K562 (cell line): ENCODE results near the gene SNRNP200. TPM values are rescaled to one million over a fixed set of nuclear protein-coding genes. Genes with fewer than 3 reads are reported as not detected.

Source experiments
- ATAC-seq: fragments of 200-7000 bp; cut with Tn5 transposase; 3 replicates; pipeline ENCODE4 v1.9.1; 2020; ENCODE audit warnings: moderate library complexity
- BruUV-seq: library from RNA; stranded (reverse); fragments of 400-500 nt; replicated peaks from 2 replicates; lab custom pipeline; 2021; lab: Mats Ljungman, UMichigan
- CTCF ChIA-PET: fragments of 300-600 bp; formaldehyde crosslinking; extraction: SDS; loops from one replicate; lab custom pipeline; 2021; ENCODE audit warnings: low intra/inter-chr PET ratio; lab: Yijun Ruan, JAX
- POLR2A ChIA-PET: fragments of 300-600, 350-650 bp; sonication (Branson Sonifier 250); formaldehyde crosslinking; extraction: SDS; loops from one replicate; lab custom pipeline; 2021; ENCODE audit warnings: antibody characterized with exemption, inconsistent platforms; lab: Yijun Ruan, JAX
- DNase-seq, 4 experiments: peaks; one replicate each; pipeline versions ENCODE4 v3.0.0 to v3.0.0-alpha.2; 2011 to 2018; ENCODE audit warnings: low spot score in 3 of 4, mixed read lengths in 3 of 4; ENCODE audit errors: extremely low read depth in 1 of 4
- FAIRE-seq: peaks from 2 replicates; lab custom pipeline; 2011; peaks lifted over from hg19 to GRCh38; lab: Jason Lieb, UNC
- H2AFZ ChIP-seq: 2 replicates; pipeline ENCODE4 v1.6.0; 2011; ENCODE audit warnings: low read depth, low read length, control low read depth, inconsistent platforms
- H3K27ac ChIP-seq: fragments of 200-600 bp; 3 replicates; pipeline ENCODE4 v1.8.0; 2011; ENCODE audit warnings: low read depth, mild to moderate bottlenecking, control low read depth, inconsistent platforms, low read length, moderate library complexity, mixed read lengths; ENCODE audit errors: extremely low read depth
- H3K27me3 ChIP-seq, 2 experiments: fragments of 300-600 bp in 1 of 2; 2 replicates in 1 of 2; 3 replicates in 1 of 2; pipeline versions ENCODE4 v1.6.0 to v1.8.0; 2011; ENCODE audit warnings: inconsistent platforms in 2 of 2, low read length in 2 of 2, mild to moderate bottlenecking in 1 of 2, mixed read lengths in 1 of 2, moderate library complexity in 1 of 2; ENCODE audit not compliant: control insufficient read depth in 2 of 2, insufficient read depth in 2 of 2
- H3K36me3 ChIP-seq: fragments of 300-600 bp; 3 replicates; pipeline ENCODE4 v1.8.0; 2011; ENCODE audit warnings: mild to moderate bottlenecking, low read length, inconsistent platforms; ENCODE audit not compliant: control insufficient read depth, insufficient read depth
- H3K4me1 ChIP-seq, 2 experiments: fragments of 200-600 bp in 1 of 2; replicated peaks in 1 of 2; 2 replicates in 1 of 2; 3 replicates in 1 of 2; pipeline versions ENCODE4 v1.5.1 to v1.8.0; 2011; ENCODE audit warnings: inconsistent platforms in 2 of 2, low read length in 2 of 2, mild to moderate bottlenecking in 1 of 2, mixed read lengths in 1 of 2, moderate library complexity in 1 of 2; ENCODE audit not compliant: control insufficient read depth in 2 of 2, insufficient read depth in 2 of 2
- H3K4me2 ChIP-seq: 2 replicates; pipeline ENCODE4 v1.6.1; 2011; ENCODE audit warnings: low read length, control low read depth, inconsistent platforms, mixed read lengths; ENCODE audit not compliant: insufficient read depth
- H3K4me3 ChIP-seq: fragments of 200-600 bp; sonication (generic), shearing (Covaris generic); 2 replicates; pipeline ENCODE4 v1.5.1; 2016; ENCODE audit warnings: control low read depth, inconsistent platforms
- H3K79me2 ChIP-seq: fragments of 200-600 bp; 3 replicates; pipeline ENCODE4 v1.8.0; 2011; ENCODE audit warnings: low read length, inconsistent platforms; ENCODE audit not compliant: control insufficient read depth, insufficient read depth
- H3K9ac ChIP-seq, 2 experiments: 2 replicates each; pipeline versions ENCODE4 v1.6.0 to v1.6.1; 2011; ENCODE audit warnings: low read depth in 2 of 2, low read length in 2 of 2, control low read depth in 1 of 2, inconsistent platforms in 1 of 2, mild to moderate bottlenecking in 1 of 2, mixed read lengths in 1 of 2; ENCODE audit not compliant: insufficient read depth in 1 of 2
- H3K9me1 ChIP-seq: one replicate; pipeline ENCODE4 v1.6.0; 2011; ENCODE audit warnings: inconsistent platforms, mild to moderate bottlenecking, low read length, moderate library complexity; ENCODE audit not compliant: control insufficient read depth, insufficient read depth
- H3K9me3 ChIP-seq: replicated peaks from 2 replicates; pipeline ENCODE4 v1.5.1; 2011; ENCODE audit warnings: low read depth, low read length, inconsistent platforms; ENCODE audit not compliant: control insufficient read depth, insufficient read depth
- H4K20me1 ChIP-seq: replicated peaks from 2 replicates; pipeline ENCODE4 v1.6.1; 2011; ENCODE audit warnings: low read length, inconsistent platforms, mixed read lengths; ENCODE audit not compliant: control insufficient read depth, insufficient read depth
- MEF2D ChIP-seq: conservative IDR thresholded peaks from 2 replicates; pipeline ENCODE4 v1.6.1; 2016; ENCODE audit warnings: low read depth, missing genetic modification characterization, missing compliant biosample characterization
- NR2C1 ChIP-seq, 2 experiments: fragments of 450-650 bp; IDR thresholded peaks; 2 replicates each; pipeline ENCODE4 v1.6.1; 2017; ENCODE audit warnings: mild to moderate bottlenecking in 2 of 2, antibody characterized with exemption in 1 of 2, inconsistent platforms in 1 of 2, missing compliant biosample characterization in 1 of 2, missing genetic modification characterization in 1 of 2
- PHF20 ChIP-seq: fragments of 450-650 bp; IDR thresholded peaks from 2 replicates; pipeline ENCODE4 v1.6.1; 2018; ENCODE audit not compliant: partially characterized antibody
- RFX1 ChIP-seq: fragments of 450-650 bp; IDR thresholded peaks from 2 replicates; pipeline ENCODE4 v1.6.1; 2016; ENCODE audit warnings: mild to moderate bottlenecking, moderate library complexity
- ZNF311 ChIP-seq: fragments of 250-450 bp; sonication (Bioruptor Pico); IDR thresholded peaks from 2 replicates; pipeline ENCODE4 v1.4.0; 2020; ENCODE audit warnings: mild to moderate bottlenecking, moderate library complexity
- WGBS: fragments of 100-300 bp; shearing (Covaris generic); methylation state at CpG from one replicate; pipeline ENCODE4 v1.1.6; 2016; ENCODE audit warnings: low coverage, mixed read lengths; ENCODE audit not compliant: insufficient coverage; ENCODE audit errors: missing lambda C conversion rate; 5-methylcytosine and 5-hydroxymethylcytosine counted together
- in situ Hi-C: fragments of 300-500 bp; cut with MboI; formaldehyde crosslinking; loops from 4 replicates; pipeline ENCODE4 v1.15.0; 2018; ENCODE audit warnings: inconsistent platforms, mixed read lengths
- intact Hi-C: fragments of 100-400 bp; cut with micrococcal nuclease; formaldehyde crosslinking; loops from 2 replicates; pipeline ENCODE4 v1.14.2; 2022
- polyA plus RNA-seq, 8 experiments: library from polyadenylated mRNA; depleted of rRNA in 4 of 8; stranded (reverse) in 5 of 8; unstranded in 3 of 8; fragments of >200 nt; fragmentation: Nextera tagmentation in 2 of 8; fragmentation: Illumina TruSeq in 1 of 8; extraction: Ambion mirVana in 2 of 8; extraction: Trizol in 1 of 8; gene quantifications; 2 replicates each; pipeline versions ENCODE4 v1.2.1 to v1.2.3, GENCODE V29; 2011 to 2014; ENCODE audit warnings: inconsistent platforms in 1 of 8, missing spikeins in 1 of 8
- total RNA-seq, 7 experiments: library from RNA; depleted of rRNA in 6 of 7; stranded (reverse); fragments of >200 nt in 6 of 7; fragmentation: Illumina TruSeq in 2 of 7; extraction: Trizol in 2 of 7; gene quantifications; 2 replicates each; pipeline versions ENCODE4 v1.2.1 to v1.2.3, GENCODE V29; 2011 to 2021; ENCODE audit warnings: low replicate concordance in 1 of 7
- TF ChIP-seq, protein P1 (sequence below), 3 experiments: fragments of 200-800 bp in 1 of 3; fragments of 250-450 bp in 1 of 3; fragments of 450-650 bp in 1 of 3; sonication (Bioruptor Pico) in 1 of 3; sonication (Bioruptor generic) in 1 of 3; formaldehyde crosslinking in 1 of 3; IDR thresholded peaks; 2 replicates each; pipeline versions ENCODE4 v1.6.1 to v1.8.0; 2016 to 2022; ENCODE audit warnings: mild to moderate bottlenecking in 2 of 3, missing genetic modification characterization in 2 of 3, missing compliant biosample characterization in 1 of 3, moderate library complexity in 1 of 3
- TF ChIP-seq, protein P2 (sequence below): IDR thresholded peaks from 2 replicates; pipeline ENCODE4 v1.6.1; 2016; ENCODE audit warnings: missing genetic modification characterization, missing compliant biosample characterization
- TF ChIP-seq, protein P3 (sequence below): fragments of 450-650 bp; formaldehyde crosslinking; IDR thresholded peaks from 2 replicates; pipeline ENCODE4 v1.4.0; 2020; ENCODE audit warnings: mild to moderate bottlenecking, mixed read lengths
- TF ChIP-seq, protein P4 (sequence below): fragments of 450-650 bp; IDR thresholded peaks from 2 replicates; pipeline ENCODE4 v1.6.1; 2017; ENCODE audit warnings: antibody characterized with exemption, mild to moderate bottlenecking

Gene SNRNP200
- total and polyA plus RNA-seq, 9 of the 15 experiments (the other 6 are each of a cell fraction or from before 2014, with no cell fraction given), result 76.1 to 231 (median 155) TPM

DNA sequence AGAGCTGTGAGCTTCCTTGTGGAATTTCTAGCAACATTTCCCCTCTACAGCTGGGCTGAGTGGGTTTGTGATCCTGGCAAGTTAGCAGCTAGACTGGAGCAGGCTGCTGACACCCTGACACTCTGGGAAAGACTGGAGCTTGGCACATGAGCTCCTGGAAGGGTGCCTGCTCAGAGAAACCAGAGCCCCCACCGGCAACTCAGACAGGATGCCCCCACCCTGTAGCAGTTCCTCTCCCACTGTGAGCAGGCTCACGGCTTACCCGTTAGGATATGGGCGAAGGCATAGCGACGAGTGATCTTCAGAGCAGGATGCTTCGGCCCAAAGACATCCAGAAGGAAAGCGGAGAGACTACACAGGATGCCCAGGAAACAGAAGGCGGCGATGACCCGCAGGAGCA is 50.8 kb downstream of the SNRNP200 start (continued):
- TF ChIP-seq, protein P1, sequence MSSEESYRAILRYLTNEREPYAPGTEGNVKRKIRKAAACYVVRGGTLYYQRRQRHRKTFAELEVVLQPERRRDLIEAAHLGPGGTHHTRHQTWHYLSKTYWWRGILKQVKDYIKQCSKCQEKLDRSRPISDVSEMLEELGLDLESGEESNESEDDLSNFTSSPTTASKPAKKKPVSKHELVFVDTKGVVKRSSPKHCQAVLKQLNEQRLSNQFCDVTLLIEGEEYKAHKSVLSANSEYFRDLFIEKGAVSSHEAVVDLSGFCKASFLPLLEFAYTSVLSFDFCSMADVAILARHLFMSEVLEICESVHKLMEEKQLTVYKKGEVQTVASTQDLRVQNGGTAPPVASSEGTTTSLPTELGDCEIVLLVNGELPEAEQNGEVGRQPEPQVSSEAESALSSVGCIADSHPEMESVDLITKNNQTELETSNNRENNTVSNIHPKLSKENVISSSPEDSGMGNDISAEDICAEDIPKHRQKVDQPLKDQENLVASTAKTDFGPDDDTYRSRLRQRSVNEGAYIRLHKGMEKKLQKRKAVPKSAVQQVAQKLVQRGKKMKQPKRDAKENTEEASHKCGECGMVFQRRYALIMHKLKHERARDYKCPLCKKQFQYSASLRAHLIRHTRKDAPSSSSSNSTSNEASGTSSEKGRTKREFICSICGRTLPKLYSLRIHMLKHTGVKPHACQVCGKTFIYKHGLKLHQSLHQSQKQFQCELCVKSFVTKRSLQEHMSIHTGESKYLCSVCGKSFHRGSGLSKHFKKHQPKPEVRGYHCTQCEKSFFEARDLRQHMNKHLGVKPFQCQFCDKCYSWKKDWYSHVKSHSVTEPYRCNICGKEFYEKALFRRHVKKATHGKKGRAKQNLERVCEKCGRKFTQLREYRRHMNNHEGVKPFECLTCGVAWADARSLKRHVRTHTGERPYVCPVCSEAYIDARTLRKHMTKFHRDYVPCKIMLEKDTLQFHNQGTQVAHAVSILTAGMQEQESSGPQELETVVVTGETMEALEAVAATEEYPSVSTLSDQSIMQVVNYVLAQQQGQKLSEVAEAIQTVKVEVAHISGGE (CRISPR knock-in tag; IDR thresholded peaks at IDR 0.05), result no peak
- no peak for TF ChIP-seq RFX1
- no peak for TF ChIP-seq MEF2D

DNA sequence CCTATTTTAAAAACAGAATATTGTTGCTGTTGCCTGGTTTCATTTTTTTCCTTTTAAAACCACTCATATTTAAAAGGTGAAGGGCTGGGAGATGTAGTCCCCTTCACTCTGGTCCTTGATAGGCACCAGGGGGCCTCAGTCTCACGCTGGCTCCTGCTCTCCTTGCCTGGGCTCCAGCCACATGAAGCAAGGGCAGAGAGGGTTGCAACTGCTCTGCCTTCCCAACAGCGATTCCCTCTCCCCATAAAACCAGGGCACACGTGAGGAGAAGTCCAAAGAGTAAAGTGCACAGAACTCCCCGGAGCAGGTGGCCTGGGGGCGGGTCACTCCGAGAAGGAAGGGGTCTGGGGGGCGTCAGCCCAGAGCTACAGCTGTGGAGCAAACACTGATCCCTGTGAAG is 52.3 kb downstream of the SNRNP200 start:
- H3K27me3 ChIP-seq, result no peaks in the 10 kb centered on the region
- no peaks in the 10 kb centered on the region for H3K9me1 ChIP-seq
- intact Hi-C loops, result no loop called here
- H4K20me1 ChIP-seq, result no peaks in the 10 kb centered on the region
- no peak overlapping the region for H3K9ac ChIP-seq
- H3K4me2 ChIP-seq, result no peak overlapping the region
- POLR2A ChIA-PET, result interaction anchor here (0.6 kb wide), 1 partner anchor 14 kb away, joined by 3 read pairs; no protein-coding TSS in a partner anchor
- no peaks in the 10 kb centered on the region; the same call in 2 of the 3 replicates for H3K79me2 ChIP-seq
- CTCF ChIA-PET, result interaction anchor here (1.1 kb wide), 1 partner anchor 255 kb away, joined by 3 read pairs; no protein-coding TSS in a partner anchor
- H3K9me3 ChIP-seq, result no peaks in the 10 kb centered on the region
- H3K36me3 ChIP-seq, result peaks cover 49% of the 10 kb centered on the region; the same call in 2 of the 3 replicates
- no peak overlapping the region for H3K4me3 ChIP-seq
- ATAC-seq (no peak), FAIRE-seq (no peak), DNase-seq (no peak)
- no TSS peak for BruUV-seq
- H2AFZ ChIP-seq, result no peak overlapping the region
- no peak overlapping the region for H3K27ac ChIP-seq
- WGBS, result 78% methylated on average over 7 of the region's 7 CpGs
- 0 out of 5 replicates have a peak, but pooled peaks cover 3% of the 10 kb centered on the region in 2 experiments for H3K4me1 ChIP-seq
- in situ Hi-C loops, result no loop called here
- TF ChIP-seq, protein P2, sequence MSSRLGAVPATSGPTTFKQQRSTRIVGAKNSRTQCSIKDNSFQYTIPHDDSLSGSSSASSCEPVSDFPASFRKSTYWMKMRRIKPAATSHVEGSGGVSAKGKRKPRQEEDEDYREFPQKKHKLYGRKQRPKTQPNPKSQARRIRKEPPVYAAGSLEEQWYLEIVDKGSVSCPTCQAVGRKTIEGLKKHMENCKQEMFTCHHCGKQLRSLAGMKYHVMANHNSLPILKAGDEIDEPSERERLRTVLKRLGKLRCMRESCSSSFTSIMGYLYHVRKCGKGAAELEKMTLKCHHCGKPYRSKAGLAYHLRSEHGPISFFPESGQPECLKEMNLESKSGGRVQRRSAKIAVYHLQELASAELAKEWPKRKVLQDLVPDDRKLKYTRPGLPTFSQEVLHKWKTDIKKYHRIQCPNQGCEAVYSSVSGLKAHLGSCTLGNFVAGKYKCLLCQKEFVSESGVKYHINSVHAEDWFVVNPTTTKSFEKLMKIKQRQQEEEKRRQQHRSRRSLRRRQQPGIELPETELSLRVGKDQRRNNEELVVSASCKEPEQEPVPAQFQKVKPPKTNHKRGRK (tag), result no peak
- TF ChIP-seq NR2C1 (IDR thresholded peaks at IDR 0.05), result no peak
- no peak for TF ChIP-seq NR2C1 (tag; IDR thresholded peaks at IDR 0.05)
- TF ChIP-seq, protein P3, sequence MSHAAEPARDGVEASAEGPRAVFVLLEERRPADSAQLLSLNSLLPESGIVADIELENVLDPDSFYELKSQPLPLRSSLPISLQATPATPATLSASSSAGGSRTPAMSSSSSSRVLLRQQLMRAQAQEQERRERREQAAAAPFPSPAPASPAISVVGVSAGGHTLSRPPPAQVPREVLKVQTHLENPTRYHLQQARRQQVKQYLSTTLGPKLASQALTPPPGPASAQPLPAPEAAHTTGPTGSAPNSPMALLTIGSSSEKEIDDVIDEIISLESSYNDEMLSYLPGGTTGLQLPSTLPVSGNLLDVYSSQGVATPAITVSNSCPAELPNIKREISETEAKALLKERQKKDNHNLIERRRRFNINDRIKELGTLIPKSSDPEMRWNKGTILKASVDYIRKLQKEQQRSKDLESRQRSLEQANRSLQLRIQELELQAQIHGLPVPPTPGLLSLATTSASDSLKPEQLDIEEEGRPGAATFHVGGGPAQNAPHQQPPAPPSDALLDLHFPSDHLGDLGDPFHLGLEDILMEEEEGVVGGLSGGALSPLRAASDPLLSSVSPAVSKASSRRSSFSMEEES, result no peak
- TF ChIP-seq, protein P4, sequence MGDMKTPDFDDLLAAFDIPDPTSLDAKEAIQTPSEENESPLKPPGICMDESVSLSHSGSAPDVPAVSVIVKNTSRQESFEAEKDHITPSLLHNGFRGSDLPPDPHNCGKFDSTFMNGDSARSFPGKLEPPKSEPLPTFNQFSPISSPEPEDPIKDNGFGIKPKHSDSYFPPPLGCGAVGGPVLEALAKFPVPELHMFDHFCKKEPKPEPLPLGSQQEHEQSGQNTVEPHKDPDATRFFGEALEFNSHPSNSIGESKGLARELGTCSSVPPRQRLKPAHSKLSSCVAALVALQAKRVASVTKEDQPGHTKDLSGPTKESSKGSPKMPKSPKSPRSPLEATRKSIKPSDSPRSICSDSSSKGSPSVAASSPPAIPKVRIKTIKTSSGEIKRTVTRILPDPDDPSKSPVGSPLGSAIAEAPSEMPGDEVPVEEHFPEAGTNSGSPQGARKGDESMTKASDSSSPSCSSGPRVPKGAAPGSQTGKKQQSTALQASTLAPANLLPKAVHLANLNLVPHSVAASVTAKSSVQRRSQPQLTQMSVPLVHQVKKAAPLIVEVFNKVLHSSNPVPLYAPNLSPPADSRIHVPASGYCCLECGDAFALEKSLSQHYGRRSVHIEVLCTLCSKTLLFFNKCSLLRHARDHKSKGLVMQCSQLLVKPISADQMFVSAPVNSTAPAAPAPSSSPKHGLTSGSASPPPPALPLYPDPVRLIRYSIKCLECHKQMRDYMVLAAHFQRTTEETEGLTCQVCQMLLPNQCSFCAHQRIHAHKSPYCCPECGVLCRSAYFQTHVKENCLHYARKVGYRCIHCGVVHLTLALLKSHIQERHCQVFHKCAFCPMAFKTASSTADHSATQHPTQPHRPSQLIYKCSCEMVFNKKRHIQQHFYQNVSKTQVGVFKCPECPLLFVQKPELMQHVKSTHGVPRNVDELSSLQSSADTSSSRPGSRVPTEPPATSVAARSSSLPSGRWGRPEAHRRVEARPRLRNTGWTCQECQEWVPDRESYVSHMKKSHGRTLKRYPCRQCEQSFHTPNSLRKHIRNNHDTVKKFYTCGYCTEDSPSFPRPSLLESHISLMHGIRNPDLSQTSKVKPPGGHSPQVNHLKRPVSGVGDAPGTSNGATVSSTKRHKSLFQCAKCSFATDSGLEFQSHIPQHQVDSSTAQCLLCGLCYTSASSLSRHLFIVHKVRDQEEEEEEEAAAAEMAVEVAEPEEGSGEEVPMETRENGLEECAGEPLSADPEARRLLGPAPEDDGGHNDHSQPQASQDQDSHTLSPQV, result no peak
- TF ChIP-seq PHF20, result no peak
- TF ChIP-seq ZNF311 (CRISPR knock-in tag), result no peak
